HG03039 (cell line): ENCODE data around the gene SH3BP1.
"Not testable (repeated sequence)": the region's sequence is repeated elsewhere in the genome, so short reads cannot be mapped to it uniquely, and the experiment has no call there.

Source experiments
- ATAC-seq: cut with Tn5 transposase; IDR thresholded peaks from one replicate; pipeline ENCODE4 v1.9.1; 2021; ENCODE audit warnings: mild to moderate bottlenecking, moderate library complexity; ENCODE audit not compliant: unreplicated experiment

SH3BP1 gene

GRCh38 chr22:37656583-37656982 lies 17.1 kb downstream of the SH3BP1 start:
- not testable (repeated sequence) for ATAC-seq

- ATAC-seq = no peak
These were observed 18.2 kb downstream of the SH3BP1 start for GRCh38 chr22:37657590-37658132.

- ATAC-seq = peak; percentile 86
These were observed 18.9 kb downstream of the SH3BP1 start, which contains the start of gene PDXP for GRCh38 chr22:37658133-37659065. PDXP (plus strand) TSS chr22:37658723; CDS start chr22:37658783, 60 bp downstream.

GRCh38 chr22:37659066-37659896 lies 19.8 kb downstream of the SH3BP1 start:
- ATAC-seq = peak; percentile 14

- no peak for ATAC-seq
These were observed 20.6 kb downstream of the SH3BP1 start for GRCh38 chr22:37659897-37660708.

GRCh38 chr22:37660709-37661045 lies 21.2 kb downstream of the SH3BP1 start:
- no peak for ATAC-seq

- ATAC-seq = no peak
These were observed 21.9 kb downstream of the SH3BP1 start for GRCh38 chr22:37661160-37661924.

GRCh38 chr22:37662039-37662438 lies 22.6 kb downstream of the SH3BP1 start:
- no peak for ATAC-seq

GRCh38 chr22:37663521-37664140 lies 24.2 kb downstream of the SH3BP1 start:
- no peak for ATAC-seq

- ATAC-seq = no peak
These were observed 25.0 kb downstream of the SH3BP1 start for GRCh38 chr22:37664249-37665101.

- no peak for ATAC-seq
These were observed 26.0 kb downstream of the SH3BP1 start for GRCh38 chr22:37665487-37665886.

- ATAC-seq = no peak
These were observed 30.1 kb downstream of the SH3BP1 start for GRCh38 chr22:37669586-37669985.

GRCh38 chr22:37672206-37672919 lies 32.9 kb downstream of the SH3BP1 start:
- no peak for ATAC-seq

- ATAC-seq = no peak
These were observed 33.5 kb downstream of the SH3BP1 start for GRCh38 chr22:37672920-37673455.

- ATAC-seq = no peak
These were observed 34.8 kb downstream of the SH3BP1 start for GRCh38 chr22:37674248-37674647.

- ATAC-seq = peak; percentile 38
These were observed 35.8 kb downstream of the SH3BP1 start, which contains the start of gene LGALS1 for GRCh38 chr22:37674951-37675929. LGALS1 (plus strand) TSS chr22:37675636; CDS start chr22:37675703, 67 bp downstream.
